Activated CD4-positive, alpha-beta T cell treated with anti-CD3 and anti-CD28 coated beads for 48 hours (primary cell): ENCODE data around the gene RPTOR.
A peak's percentile ranks its signal among the peaks of the same experiment; 100 is the strongest.

Source experiments
- DNase-seq: peaks from one replicate; pipeline ENCODE4 v3.0.0-alpha.2; 2020

The RPTOR gene

GRCh38 chr17:80887639-80888175, 343.1 kb downstream of the RPTOR start:
- no peak for DNase-seq

GRCh38 chr17:80888276-80889160, 343.9 kb downstream of the RPTOR start:
- DNase-seq = no peak

GRCh38 chr17:80889231-80890195, 344.9 kb downstream of the RPTOR start:
- DNase-seq = peak; percentile 48

- peak; percentile 46 for DNase-seq
Measured at GRCh38 chr17:80890196-80890920, 345.7 kb downstream of the RPTOR start.

- no peak for DNase-seq
Measured at GRCh38 chr17:80890921-80891396, 346.3 kb downstream of the RPTOR start.

GRCh38 chr17:80891397-80892018, 346.9 kb downstream of the RPTOR start:
- DNase-seq = peak; percentile 87

GRCh38 chr17:80892019-80892855, 347.6 kb downstream of the RPTOR start:
- peak; percentile 97 for DNase-seq

GRCh38 chr17:80892900-80893603, 348.4 kb downstream of the RPTOR start:
- peak; percentile 72 for DNase-seq

GRCh38 chr17:80893604-80894438, 349.2 kb downstream of the RPTOR start:
- DNase-seq = no peak

- DNase-seq = no peak
Measured at GRCh38 chr17:80894439-80894721, 349.7 kb downstream of the RPTOR start.

- DNase-seq = no peak
Measured at GRCh38 chr17:80894726-80895125, 350.1 kb downstream of the RPTOR start.

GRCh38 chr17:80895366-80895765, 350.7 kb downstream of the RPTOR start:
- DNase-seq = no peak

- no peak for DNase-seq
Measured at GRCh38 chr17:80898716-80899115, 354.1 kb downstream of the RPTOR start.

- peak; percentile 92 for DNase-seq
Measured at GRCh38 chr17:80899402-80900268, 355.0 kb downstream of the RPTOR start.

- DNase-seq = peak; percentile 23
Measured at GRCh38 chr17:80901319-80901718, 356.7 kb downstream of the RPTOR start.

- no peak for DNase-seq
Measured at GRCh38 chr17:80902197-80902962, 357.7 kb downstream of the RPTOR start.

- no peak for DNase-seq
Measured at GRCh38 chr17:80902963-80903611, 358.4 kb downstream of the RPTOR start.
